Mesodermal cell (in vitro differentiated cells): ENCODE results near the gene MAGEE2. TPM values are rescaled to one million over a fixed set of nuclear protein-coding genes. Genes with fewer than 3 reads are reported as not detected.
"Not testable (repeated sequence)": the region's sequence is repeated elsewhere in the genome, so short reads cannot be mapped to it uniquely, and the experiment has no call there.

Source experiments
- H3K27ac ChIP-seq: 2 replicates; pipeline ENCODE4 v1.7.0; 2013; ENCODE audit warnings: mild to moderate bottlenecking, low read depth, low read length, moderate library complexity; ENCODE audit not compliant: severe bottlenecking
- H3K36me3 ChIP-seq: 2 replicates; pipeline ENCODE4 v1.7.1; 2013; ENCODE audit warnings: mild to moderate bottlenecking, low read length, moderate library complexity; ENCODE audit not compliant: control insufficient read depth, insufficient read depth
- H3K4me1 ChIP-seq: one replicate; pipeline ENCODE4 v1.7.1; 2013; ENCODE audit warnings: mild to moderate bottlenecking, low read length; ENCODE audit not compliant: insufficient read depth, control insufficient read depth, poor library complexity, severe bottlenecking
- H3K4me3 ChIP-seq: 2 replicates; pipeline ENCODE4 v1.7.0; 2013; ENCODE audit warnings: low read length, control low read depth, mild to moderate bottlenecking; ENCODE audit not compliant: insufficient read depth, poor library complexity, severe bottlenecking; ENCODE audit errors: extremely low read depth
- H3K9me3 ChIP-seq: 2 replicates; pipeline ENCODE4 v1.7.1; 2013; ENCODE audit warnings: mild to moderate bottlenecking, low read length, moderate library complexity; ENCODE audit not compliant: control insufficient read depth
- WGBS, 2 experiments: methylation state at CpG; one replicate each; pipeline ENCODE4 v1.1.5; 2013; ENCODE audit warnings: missing lambda C conversion rate in 2 of 2; ENCODE audit not compliant: insufficient coverage in 2 of 2; 5-methylcytosine and 5-hydroxymethylcytosine counted together
- polyA plus RNA-seq, 2 experiments: library from polyadenylated mRNA; stranded (reverse); fragments of 50-300 nt; gene quantifications; one replicate each; pipeline ENCODE4 v1.2.3, GENCODE V29; 2013

The MAGEE2 gene, protein sequence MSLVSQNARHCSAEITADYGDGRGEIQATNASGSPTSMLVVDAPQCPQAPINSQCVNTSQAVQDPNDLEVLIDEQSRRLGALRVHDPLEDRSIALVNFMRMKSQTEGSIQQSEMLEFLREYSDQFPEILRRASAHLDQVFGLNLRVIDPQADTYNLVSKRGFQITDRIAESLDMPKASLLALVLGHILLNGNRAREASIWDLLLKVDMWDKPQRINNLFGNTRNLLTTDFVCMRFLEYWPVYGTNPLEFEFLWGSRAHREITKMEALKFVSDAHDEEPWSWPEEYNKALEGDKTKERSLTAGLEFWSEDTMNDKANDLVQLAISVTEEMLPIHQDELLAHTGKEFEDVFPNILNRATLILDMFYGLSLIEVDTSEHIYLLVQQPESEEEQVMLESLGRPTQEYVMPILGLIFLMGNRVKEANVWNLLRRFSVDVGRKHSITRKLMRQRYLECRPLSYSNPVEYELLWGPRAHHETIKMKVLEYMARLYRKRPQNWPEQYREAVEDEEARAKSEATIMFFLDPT
- not detected for polyA plus RNA-seq (2013, experiment 1 of 2)
- not detected for polyA plus RNA-seq (2013, experiment 2 of 2)

GRCh38 chrX:75784680-75785491 is at the start of gene MAGEE2:
Gene MAGEE2 (minus strand): TSS chrX:75785254. CDS start chrX:75785051, 203 bp downstream.
- H3K36me3 ChIP-seq = no peaks in the 10 kb centered on the region
- no peaks in the 10 kb centered on the region for H3K4me1 ChIP-seq
- H3K9me3 ChIP-seq = no peaks in the 10 kb centered on the region
- H3K27ac ChIP-seq = no peak within 1 kb of the TSS
- 94 to 99% methylated on average over 13 to 25 of the region's 36 CpGs for WGBS, 2 experiments
- no peak within 1 kb of the TSS for H3K4me3 ChIP-seq

- H3K36me3 ChIP-seq = no peaks in the 10 kb centered on the region
- H3K27ac ChIP-seq = no peak overlapping the region
- H3K9me3 ChIP-seq = no peaks in the 10 kb centered on the region
- WGBS, 2 experiments = 100% methylated on average over 1 of the region's 5 CpGs; no CpG with 5 or more reads in 1 of the 2 experiments
- H3K4me1 ChIP-seq = no peaks in the 10 kb centered on the region
- H3K4me3 ChIP-seq = no peak overlapping the region
Measured at GRCh38 chrX:75786290-75786689, 1.2 kb upstream of the MAGEE2 start.

DNA sequence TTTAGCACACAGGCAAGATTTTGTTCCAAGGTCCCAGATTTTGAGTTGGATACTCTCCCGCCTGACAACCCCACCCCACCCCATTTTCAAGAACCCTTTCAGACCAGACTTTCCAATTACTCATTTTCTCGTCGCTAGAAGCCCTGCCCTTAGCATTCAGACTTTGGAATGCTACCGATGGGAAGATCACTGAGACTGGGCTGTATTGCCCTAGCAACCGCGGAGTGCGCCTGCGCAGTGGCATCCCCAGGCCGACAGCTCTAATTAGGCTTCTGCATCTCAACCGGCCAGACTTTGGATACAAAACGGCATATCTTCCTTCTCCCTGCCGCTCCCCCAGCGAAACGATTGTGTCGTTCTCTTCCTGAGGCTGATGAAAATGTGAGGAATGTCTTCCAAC is 3.4 kb downstream of the MAGEE2 start:
- WGBS, 2 experiments = 89 to 93% methylated on average over 3 of the region's 15 CpGs
- Histone ChIP-seq H3K9me3 (no peaks in the 10 kb centered on the region), H3K4me3 (no peak overlapping the region), H3K36me3 (no peaks in the 10 kb centered on the region), H3K4me1 (no peaks in the 10 kb centered on the region), H3K27ac (no peak overlapping the region)

DNA sequence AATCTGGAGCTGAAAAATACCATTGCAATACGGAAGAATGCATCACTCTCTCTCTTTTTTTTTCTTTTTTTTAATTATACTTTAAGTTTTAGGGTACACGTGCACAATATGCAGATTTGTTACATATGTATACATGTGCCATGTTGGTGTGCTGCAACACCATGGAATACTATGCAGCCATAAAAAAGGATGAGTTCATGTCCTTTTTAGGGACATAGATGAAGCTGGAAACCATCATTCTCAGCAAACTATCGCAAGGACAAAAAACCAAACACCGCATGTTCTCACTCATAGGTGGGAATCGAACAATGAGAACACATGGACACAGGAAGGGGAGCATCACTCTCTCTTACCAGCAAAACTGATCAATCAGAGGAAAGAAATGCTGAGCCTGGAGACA is 17.0 kb downstream of the MAGEE2 start:
- no CpG with 5 or more reads among the region's 5 CpGs for WGBS, 2 experiments
- H3K4me1 ChIP-seq, H3K4me3 ChIP-seq, H3K9me3 ChIP-seq, H3K27ac ChIP-seq, H3K36me3 ChIP-seq: not testable (repeated sequence)

GRCh38 chrX:75748431-75748830 is 36.6 kb downstream of the MAGEE2 start:
- no peaks in the 10 kb centered on the region for H3K36me3 ChIP-seq
- H3K4me1 ChIP-seq = no peaks in the 10 kb centered on the region
- H3K27ac ChIP-seq = no peak overlapping the region
- WGBS, 2 experiments = 80 to 92% methylated on average over 1 to 2 of the region's 2 CpGs
- H3K4me3 ChIP-seq = no peak overlapping the region
- peaks cover 6% of the 10 kb centered on the region for H3K9me3 ChIP-seq

- peak overlapping the region; percentile 34 for H3K4me3 ChIP-seq
- no peaks in the 10 kb centered on the region for H3K4me1 ChIP-seq
- WGBS, 2 experiments = 4 to 20% methylated on average over 1 to 10 of the region's 54 CpGs
- no peak overlapping the region for H3K27ac ChIP-seq
- no peaks in the 10 kb centered on the region for H3K36me3 ChIP-seq
- peaks cover 8% of the 10 kb centered on the region for H3K9me3 ChIP-seq
Measured at GRCh38 chrX:75746891-75747639, 38.0 kb downstream of the MAGEE2 start.
